ENCODE results near the gene IFT20.
A peak's percentile ranks its signal among the peaks of the same experiment; 100 is the strongest.

IFT20 gene

GRCh38 chr17:28334666-28335200 lies 539 bp downstream of the IFT20 start:
- DNase-seq (ENCODE audit: low read depth): peak; percentile 14

DNA sequence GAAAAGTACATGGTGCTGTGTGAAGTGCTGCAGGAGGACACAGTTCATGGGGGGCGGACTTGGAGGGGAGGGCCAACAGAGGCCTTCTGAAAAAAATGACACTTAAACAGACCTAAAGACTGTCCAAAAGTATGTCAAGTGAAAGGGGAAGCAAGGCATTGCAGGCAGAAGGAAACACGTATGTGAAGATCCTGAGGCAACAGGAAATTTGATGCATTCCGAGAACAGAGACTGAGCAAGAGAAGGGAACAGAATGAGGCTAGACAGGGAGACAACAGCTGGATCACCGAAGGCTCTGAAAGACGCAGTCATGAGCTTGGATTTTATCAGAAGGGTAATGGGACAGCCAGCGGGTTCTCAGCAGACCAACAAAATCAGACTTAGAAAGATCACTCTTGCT lies 1.1 kb downstream of the IFT20 start:
- no peak for DNase-seq (ENCODE audit: low read depth)

GRCh38 chr17:28333083-28333746 lies 2.1 kb downstream of the IFT20 start:
- DNase-seq (ENCODE audit: low read depth): no peak

DNA sequence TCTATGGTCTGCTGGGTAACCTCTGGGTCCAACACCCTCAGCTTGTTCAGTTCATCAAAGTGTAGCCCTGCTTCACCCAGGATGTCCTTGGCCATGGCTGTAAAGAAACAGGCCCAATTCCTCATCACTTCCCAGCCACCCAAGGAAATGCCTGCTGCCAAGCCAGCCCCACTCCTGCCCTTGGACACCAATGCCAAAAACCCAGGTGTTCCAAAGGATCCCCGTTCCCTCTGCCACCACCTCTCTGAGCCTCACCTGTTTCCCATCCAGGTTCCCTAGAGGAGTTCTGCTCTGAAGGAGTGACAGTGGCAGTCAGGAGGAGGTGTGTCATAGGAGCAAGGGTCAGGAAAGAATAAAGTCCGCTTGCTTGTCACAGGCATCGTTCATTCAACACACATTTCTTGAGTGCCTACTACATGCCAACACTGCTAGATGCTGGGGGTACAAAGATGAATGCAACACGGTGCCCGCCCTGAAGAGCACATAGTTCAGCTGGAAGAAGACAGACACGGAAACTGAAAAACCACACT lies 3.3 kb downstream of the IFT20 start:
- no peak for DNase-seq (ENCODE audit: low read depth)

GRCh38 chr17:28330671-28331070 lies 4.6 kb downstream of the IFT20 start:
- DNase-seq (ENCODE audit: low read depth): no peak

- DNase-seq (ENCODE audit: low read depth): no peak
Observed at GRCh38 chr17:28328325-28328724, 6.9 kb downstream of the IFT20 start.

GRCh38 chr17:28327709-28328108 lies 7.6 kb downstream of the IFT20 start:
- peak; percentile 14 for DNase-seq (ENCODE audit: low read depth)

DNA sequence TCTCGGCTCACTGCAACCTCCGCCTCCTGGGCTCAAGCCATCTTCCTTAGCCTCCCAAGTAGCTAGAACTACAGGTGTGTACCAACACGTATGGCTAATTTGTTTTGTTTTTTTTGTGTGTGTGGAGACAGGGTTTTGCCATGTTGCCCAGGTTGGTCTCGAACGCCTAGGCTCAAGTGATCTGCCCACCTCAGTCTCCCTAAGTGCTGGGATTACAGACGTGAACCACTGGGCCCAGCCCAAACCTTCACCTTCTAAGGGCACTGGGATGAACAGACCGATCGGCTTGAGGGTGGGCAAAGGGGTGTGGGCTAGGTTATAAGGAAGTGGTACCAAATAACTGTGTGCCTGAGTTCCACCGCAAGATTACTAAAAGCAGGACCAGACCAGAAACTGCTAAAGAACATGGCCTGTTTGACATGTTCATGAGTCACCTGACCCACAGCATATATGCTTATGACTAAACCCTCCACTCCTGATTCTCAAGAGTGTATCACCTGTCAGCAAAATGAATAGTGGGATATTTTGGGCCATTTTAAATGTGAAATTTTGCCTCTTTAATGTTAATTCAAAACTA lies 8.2 kb downstream of the IFT20 start:
- DNase-seq (ENCODE audit: low read depth): no peak

DNA sequence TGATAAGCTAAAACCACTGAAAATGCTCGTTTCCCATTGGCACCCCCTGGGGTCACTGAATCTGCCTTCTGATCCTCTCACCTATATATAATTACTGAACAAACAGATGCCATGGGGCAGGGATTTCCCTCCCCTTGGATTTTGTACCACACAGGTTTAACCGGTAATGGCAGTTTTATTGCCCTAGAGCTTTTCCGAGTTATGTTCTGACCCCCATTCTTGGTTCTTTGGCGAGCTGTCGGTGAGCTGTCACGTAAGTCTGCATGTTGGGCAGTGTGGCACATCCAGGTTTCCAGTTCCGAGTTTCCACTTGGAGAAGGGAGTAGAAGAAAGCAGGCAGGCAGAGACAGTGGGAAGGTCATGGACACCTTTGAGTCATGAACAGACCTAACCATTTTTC lies 9.2 kb downstream of the IFT20 start:
- DNase-seq (ENCODE audit: low read depth): no peak

DNA sequence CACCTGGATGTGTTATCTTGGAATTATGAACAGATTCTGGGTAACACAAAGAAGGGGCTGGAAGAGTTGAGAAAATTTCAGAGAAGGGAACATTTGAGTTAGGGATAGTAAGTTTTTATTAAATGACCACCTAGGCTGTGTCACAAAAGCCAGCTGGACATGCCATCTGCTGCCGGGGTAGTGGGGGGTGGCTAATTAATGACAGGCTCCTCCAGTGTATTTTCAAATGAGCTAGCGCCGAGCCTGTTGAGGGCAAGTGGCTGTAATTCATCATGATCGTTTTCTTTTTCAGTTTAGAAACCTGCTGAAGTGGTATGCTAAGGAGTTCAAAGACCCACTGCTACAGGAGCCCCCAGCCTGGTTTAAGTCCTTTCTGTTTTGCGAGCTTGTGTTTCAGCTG lies 10.1 kb downstream of the IFT20 start:
- no peak for DNase-seq (ENCODE audit: low read depth)

GRCh38 chr17:28324781-28325180 lies 10.5 kb downstream of the IFT20 start:
- no peak for DNase-seq (ENCODE audit: low read depth)

DNA sequence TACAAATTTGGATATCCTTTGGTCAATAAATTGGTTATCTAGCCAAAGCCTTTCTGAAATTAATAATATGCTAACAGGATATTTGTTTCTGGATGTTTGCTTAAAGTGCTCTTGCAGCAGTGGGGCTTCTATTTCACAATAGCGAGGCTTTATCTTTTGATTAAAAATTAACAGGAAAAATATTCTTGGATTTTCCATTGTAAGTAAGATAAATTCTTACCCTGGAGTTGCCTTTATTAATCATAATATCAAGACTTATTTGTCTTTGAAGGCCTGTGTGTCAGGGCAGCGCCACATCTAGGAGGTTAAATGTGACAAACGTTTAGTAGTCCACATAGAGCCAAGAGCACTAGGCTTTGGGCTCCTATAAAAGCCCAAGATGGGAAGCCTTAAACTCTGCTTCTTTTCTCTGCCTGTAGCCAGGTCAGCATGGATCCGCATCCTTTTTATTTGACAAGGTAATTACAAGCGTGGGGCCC lies 11.0 kb downstream of the IFT20 start:
- DNase-seq (ENCODE audit: low read depth): no peak

DNA sequence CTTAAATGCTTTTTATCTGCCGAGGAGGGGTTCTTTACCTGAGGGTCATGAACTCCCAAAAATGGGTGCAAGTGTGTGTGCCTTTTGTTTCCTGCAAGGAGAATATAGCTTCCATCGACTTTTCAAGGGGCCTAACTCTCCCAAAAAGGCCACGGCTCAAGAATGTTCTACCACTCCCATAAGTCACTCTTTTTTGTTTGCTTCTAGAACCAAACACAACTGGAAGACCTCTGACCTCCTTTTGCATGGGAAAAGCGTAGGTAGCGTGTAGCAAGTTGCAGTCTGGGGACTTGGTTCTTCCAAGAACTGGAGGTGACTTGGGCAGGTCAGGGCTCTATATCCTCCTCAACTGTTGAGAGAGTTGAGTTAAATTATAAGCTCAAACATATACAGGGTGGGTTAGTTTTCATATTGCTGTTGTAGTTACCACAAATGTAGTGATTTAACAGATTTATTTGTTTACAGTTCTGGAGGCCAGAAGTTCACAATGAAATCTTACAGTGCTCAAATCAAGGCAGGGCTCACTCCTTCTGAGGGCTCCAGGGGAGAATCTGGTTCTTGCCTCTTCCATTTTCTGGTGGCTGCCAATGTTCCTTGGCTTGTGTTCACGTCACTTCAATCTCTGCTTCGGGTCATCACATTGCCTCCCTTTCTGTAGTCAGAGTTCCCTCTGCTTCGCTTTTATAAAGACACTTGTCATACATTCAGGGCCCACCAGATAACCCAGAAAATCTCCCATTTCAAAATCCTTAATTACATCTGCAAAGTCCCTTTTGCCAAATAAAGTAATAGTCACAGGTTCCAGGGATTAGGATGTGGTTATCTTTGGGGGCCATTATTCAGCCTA lies 14.8 kb downstream of the IFT20 start:
- no peak for DNase-seq (ENCODE audit: low read depth)

- no peak for DNase-seq (ENCODE audit: low read depth)
Observed at GRCh38 chr17:28319598-28319935, 15.7 kb downstream of the IFT20 start.

- peak; percentile 94 for DNase-seq (ENCODE audit: low read depth)
Observed at GRCh38 chr17:28318759-28319597, 16.3 kb downstream of the IFT20 start, which contains the start of gene TMEM97. TSS of gene TMEM97 (plus strand) at chr17:28319200. CDS start at chr17:28319240, 40 bp downstream.

- DNase-seq (ENCODE audit: low read depth): no peak
Observed at GRCh38 chr17:28317966-28318758, 17.1 kb downstream of the IFT20 start.

DNA sequence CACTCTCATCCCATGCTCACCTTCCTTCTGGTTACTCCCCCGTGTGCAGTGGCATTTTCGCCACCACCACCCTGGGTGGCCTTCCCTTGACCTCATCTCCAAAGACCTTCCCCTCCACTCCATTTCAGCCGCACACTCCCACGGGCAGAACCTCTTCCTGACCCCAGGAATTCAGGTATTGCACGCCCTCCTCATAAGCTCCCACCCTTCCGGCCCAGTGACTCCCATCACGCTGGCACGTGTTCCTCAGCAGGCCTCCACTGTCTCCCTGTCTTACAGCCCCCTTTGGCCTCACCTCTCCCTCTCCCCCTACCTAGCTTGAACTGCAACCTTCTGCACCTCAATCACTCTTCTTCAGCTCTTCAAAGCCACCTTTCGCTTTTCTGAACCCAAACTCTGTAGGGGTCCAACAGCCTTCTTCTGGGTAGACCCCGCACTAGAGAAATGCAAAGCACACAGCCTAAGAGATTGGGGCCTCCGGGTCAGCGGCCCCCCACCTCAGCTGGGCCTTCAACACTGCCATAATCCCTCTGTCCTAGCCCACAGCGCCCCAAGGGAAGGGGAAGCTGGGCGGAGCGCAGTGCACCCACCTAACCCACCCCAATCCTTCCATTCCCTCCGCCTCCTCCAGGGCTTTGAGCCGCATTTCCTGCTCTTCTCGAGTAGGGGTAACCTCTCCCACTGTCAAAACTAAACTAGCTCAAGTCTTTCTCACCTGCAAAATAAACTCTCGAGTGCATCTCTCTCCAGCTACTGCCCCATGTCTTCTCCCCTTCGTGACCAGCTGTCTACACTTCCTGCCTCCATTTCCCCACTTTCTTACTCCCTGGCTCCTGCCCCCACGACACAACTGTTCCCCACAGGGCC lies 17.9 kb downstream of the IFT20 start:
- no peak for DNase-seq (ENCODE audit: low read depth)

GRCh38 chr17:28315846-28316705 lies 19.2 kb downstream of the IFT20 start:
- no peak for DNase-seq (ENCODE audit: low read depth)

- no peak for DNase-seq (ENCODE audit: low read depth)
Observed at GRCh38 chr17:28313841-28314240, 21.4 kb downstream of the IFT20 start.

Measured in fibroblast of the conjunctiva (primary cell).